GM12801 (cell line): ENCODE results near the gene USP4.

Experiments used
- TF ChIP-seq, protein P1 (sequence below): IDR thresholded peaks from one replicate; pipeline ENCODE4 v1.5.1; 2011; ENCODE audit warnings: control low read depth; ENCODE audit not compliant: insufficient read length; ENCODE audit errors: extremely low read depth

The USP4 gene, protein sequence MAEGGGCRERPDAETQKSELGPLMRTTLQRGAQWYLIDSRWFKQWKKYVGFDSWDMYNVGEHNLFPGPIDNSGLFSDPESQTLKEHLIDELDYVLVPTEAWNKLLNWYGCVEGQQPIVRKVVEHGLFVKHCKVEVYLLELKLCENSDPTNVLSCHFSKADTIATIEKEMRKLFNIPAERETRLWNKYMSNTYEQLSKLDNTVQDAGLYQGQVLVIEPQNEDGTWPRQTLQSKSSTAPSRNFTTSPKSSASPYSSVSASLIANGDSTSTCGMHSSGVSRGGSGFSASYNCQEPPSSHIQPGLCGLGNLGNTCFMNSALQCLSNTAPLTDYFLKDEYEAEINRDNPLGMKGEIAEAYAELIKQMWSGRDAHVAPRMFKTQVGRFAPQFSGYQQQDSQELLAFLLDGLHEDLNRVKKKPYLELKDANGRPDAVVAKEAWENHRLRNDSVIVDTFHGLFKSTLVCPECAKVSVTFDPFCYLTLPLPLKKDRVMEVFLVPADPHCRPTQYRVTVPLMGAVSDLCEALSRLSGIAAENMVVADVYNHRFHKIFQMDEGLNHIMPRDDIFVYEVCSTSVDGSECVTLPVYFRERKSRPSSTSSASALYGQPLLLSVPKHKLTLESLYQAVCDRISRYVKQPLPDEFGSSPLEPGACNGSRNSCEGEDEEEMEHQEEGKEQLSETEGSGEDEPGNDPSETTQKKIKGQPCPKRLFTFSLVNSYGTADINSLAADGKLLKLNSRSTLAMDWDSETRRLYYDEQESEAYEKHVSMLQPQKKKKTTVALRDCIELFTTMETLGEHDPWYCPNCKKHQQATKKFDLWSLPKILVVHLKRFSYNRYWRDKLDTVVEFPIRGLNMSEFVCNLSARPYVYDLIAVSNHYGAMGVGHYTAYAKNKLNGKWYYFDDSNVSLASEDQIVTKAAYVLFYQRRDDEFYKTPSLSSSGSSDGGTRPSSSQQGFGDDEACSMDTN

DNA sequence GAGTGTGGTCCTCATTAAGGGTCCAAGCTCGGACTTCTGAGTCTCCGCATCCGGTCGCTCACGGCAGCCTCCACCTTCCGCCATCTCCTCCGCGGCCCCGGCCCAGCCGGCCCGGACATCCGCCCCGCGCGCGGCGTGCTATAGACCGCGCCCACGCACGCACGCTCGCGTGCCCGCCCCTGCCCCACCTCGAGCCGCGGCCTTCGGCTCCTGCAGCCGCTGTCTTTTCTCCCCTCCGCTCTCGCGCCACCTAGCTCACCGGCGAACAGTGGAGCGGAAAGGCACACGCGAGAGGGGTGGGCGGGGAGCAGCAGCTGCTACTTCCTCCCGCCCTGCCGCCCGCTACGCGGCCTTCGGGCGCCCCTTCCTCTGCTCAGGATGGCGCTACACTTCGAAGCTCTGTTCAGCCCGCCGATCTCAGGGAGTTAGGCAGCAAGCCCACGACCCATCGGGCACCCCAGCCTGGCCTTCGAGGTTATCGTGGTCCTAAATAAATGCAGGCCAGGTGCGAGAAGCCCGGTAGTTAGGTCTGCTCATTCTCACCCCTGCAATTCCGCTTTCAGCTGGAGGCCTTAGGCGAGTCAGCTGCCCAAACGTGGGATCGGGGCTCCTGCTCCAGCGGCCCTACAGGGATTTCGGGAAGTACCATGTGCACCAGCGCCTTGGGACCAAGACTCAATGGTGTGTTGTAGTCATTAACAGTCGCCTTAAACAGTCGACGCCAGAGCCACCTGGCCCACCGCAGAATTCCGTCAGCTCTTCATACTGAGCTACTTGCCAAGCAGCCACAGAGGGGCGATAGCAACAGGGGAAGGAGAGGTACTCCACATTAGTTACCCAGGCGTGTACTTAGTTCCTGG lies at the start of gene USP4:
TSS of gene USP4 (minus strand) at position 113 of the 860 bp plus-strand sequence. CDS start at position 84, 29 bp downstream.
- TF ChIP-seq, protein P1, sequence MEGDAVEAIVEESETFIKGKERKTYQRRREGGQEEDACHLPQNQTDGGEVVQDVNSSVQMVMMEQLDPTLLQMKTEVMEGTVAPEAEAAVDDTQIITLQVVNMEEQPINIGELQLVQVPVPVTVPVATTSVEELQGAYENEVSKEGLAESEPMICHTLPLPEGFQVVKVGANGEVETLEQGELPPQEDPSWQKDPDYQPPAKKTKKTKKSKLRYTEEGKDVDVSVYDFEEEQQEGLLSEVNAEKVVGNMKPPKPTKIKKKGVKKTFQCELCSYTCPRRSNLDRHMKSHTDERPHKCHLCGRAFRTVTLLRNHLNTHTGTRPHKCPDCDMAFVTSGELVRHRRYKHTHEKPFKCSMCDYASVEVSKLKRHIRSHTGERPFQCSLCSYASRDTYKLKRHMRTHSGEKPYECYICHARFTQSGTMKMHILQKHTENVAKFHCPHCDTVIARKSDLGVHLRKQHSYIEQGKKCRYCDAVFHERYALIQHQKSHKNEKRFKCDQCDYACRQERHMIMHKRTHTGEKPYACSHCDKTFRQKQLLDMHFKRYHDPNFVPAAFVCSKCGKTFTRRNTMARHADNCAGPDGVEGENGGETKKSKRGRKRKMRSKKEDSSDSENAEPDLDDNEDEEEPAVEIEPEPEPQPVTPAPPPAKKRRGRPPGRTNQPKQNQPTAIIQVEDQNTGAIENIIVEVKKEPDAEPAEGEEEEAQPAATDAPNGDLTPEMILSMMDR: no peak

DNA sequence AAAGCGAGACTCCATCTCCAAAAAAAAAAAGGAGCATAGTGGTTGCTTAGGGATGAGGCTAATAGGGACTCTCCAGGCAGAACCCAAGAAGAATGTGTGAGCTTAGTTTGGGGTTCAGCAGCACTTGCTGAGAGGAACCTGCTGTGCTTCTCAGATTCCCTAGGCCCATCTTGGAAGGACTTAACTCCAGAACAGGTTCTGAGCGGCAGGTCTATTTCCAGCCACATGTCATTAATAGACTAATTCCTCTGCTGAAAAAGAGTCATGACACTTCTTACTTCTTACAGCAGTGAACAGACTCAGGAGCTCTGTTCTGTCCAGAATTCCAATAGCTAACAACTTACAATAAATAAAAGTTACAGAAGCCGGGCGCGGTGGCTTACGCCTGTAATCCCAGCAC lies 49.4 kb upstream of the USP4 start:
- TF ChIP-seq, protein P1: no peak

DNA sequence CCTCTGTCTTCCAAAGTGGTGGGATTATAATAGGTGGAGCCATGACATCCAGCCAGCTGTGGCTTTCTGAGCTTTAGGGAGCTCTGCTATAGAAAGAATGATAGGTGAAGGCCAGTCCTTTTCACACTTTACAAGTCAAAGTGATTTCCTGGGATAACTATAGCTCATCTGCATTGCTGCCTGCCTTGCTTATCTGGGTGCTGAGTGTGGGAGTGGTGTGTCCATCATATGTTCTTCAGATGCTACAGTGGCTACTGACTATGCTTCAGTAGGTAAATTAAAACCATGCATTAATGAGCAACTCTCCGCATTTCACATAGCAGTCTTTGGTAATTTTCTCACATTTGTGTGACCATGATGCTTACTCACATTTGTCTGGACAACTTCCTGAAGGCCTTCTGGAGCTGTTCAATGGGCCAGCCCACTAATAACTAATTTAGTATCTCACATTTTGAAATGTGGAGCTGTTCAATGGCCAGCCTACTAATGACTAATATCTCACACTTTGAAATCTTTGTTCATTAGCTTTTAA lies 48.5 kb upstream of the USP4 start:
- TF ChIP-seq, protein P1: no peak

DNA sequence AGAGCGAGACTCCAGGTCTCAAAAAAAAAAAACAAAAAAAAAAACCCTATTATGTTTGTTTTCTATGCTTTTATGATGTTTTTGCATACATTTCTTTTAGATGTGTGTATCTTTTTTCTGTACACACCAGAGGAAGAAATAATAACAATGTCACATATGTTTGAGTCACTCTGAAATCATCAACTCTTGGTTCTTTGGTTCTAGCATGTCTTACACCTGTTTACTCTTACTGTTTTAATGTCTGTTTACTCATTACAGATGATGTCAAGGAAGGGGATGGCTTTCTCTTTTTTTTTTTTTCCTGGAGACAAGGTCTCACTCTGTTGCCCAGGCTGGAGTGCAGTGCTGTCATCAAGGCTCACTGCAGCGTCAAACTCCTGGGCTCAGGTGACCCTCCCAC lies 47.9 kb upstream of the USP4 start:
- TF ChIP-seq, protein P1: no peak

DNA sequence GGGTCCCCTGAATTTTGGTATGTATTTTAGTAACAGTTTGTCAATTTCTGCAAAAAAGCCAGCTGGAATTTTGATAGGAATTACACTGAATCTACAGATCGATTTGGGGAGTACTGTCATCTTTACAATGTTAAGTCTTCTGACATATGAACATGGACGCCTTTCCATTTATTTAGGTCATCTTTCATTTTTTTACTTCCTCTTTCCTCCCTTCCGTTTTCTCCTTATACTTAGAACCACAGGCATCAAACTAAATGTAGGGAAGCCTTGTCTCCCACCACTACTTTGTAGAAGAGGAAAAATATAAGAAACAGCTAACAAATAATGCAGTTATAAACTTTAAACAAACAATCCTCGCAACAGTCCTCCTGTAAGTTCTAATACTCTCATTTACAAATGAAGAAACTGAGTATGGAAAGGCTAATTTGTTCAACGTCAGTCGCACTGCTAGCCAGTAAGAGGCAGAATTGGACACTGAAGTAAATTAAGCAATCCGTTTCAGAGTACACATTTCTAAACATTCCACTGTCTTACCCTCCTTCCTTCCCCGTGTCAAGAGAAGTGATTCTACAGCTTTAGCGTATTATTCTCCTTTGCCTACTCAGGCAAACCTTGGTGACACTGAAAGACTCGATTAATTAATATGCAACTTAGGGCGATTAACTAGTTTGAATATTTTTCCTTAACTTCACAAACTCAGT lies 46.4 kb upstream of the USP4 start:
- TF ChIP-seq, protein P1: no peak

DNA sequence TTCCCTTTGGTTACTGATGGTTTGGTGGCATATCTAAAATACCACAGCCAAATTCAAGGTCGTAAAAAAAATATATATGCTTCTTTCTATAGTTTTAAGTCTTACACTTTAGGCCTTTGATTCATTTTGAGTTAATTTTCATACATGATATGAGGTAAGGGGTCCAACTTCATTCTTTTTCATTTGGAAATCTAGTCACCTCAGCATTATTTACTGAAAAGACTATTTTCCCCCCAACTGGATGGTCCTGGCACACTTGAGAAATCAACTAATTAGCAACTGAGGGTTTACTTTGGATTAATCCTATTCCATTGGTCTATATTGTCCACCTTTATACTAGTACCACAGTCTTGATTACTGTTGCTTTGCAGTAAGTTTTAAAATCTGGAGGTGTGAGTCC lies 45.8 kb upstream of the USP4 start:
- TF ChIP-seq, protein P1: no peak
